ENCODE results near the gene SPOCK2. TPM values are rescaled to one million over a fixed set of nuclear protein-coding genes. Genes with fewer than 3 reads are reported as not detected.

SPOCK2 gene
- total and polyA plus RNA-seq, 2 of the 13 experiments (the other 11 are each of a cell fraction or from before 2014, with no cell fraction given) = 8.6 to 30.6 TPM

DNA sequence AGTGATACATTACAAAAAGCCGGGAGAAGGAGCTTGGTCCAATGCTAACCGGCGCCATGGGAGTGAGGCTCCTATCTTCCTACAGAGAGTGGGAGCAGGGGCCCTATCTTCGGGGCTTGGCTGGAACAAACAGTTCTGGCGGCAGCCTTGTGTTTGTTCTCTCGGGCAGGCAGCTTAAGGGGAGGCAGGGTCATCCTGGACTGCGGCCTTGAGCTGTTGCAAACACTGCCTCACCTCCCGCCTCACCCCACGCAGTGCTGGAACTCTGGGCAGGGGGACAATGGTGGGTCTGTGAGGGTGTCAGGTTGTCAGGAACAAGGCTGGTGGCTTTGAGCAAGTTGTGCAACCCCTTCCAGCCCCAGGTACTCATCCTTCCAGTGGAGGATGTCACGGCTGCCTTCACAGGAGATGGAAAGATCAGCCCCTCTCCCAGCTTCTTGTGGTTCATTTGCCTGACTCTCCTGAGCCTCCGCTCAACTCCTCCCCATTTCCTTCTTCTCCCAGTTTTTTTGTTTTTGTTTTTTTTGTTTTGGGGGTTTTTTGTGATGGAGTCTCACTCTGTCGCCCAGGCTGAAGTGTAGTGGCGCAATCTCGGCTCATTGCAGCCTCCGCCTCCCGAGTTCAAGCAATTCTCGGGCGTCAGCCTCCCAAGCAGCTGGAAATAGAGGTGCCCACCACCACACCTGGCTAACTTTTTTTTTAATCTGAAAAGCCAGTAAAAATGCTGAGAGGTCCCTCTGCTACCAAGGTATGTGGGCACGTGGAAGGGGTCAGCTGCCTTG lies 57.4 kb downstream of the SPOCK2 start (continued):
- TF ChIP-seq SAFB2 (CRISPR knock-in tag; IDR thresholded peaks at IDR 0.05; ENCODE audit: borderline replicate concordance, low read depth) (no peak; the same call in 1 of the 2 replicates), SRF (IDR thresholded peaks at IDR 0.05; ENCODE audit: low read depth, low read length) (no peak; the same call in 1 of the 2 replicates), HMG20A (CRISPR knock-in tag; IDR thresholded peaks at IDR 0.05; ENCODE audit: borderline replicate concordance) (peak; percentile 83), MATR3 (CRISPR knock-in tag; IDR thresholded peaks at IDR 0.05) (no peak), ZNF552 (CRISPR knock-in tag; IDR thresholded peaks at IDR 0.05; ENCODE audit: borderline replicate concordance) (no peak), NAIF1 (CRISPR knock-in tag; IDR thresholded peaks at IDR 0.05; ENCODE audit: borderline replicate concordance) (no peak), ZNF781 (CRISPR knock-in tag; IDR thresholded peaks at IDR 0.05; ENCODE audit: borderline replicate concordance, not compliant biosample characterization) (no peak), ZNF746 (CRISPR knock-in tag; IDR thresholded peaks at IDR 0.05) (peak; percentile 96), ATF1 (CRISPR knock-in tag; IDR thresholded peaks at IDR 0.05) (no peak; the same call in 1 of the 2 replicates), FLYWCH1 (CRISPR knock-in tag; IDR thresholded peaks at IDR 0.05) (no peak), ZNF850 (CRISPR knock-in tag; conservative IDR thresholded peaks at IDR 0.05) (no peak)
- TF ChIP-seq, protein P1, sequence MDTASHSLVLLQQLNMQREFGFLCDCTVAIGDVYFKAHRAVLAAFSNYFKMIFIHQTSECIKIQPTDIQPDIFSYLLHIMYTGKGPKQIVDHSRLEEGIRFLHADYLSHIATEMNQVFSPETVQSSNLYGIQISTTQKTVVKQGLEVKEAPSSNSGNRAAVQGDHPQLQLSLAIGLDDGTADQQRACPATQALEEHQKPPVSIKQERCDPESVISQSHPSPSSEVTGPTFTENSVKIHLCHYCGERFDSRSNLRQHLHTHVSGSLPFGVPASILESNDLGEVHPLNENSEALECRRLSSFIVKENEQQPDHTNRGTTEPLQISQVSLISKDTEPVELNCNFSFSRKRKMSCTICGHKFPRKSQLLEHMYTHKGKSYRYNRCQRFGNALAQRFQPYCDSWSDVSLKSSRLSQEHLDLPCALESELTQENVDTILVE (CRISPR knock-in tag; IDR thresholded peaks at IDR 0.05) = 0 out of 2 replicates have a peak, but pooled peaks have one; percentile 75
- TF ChIP-seq, protein P2, sequence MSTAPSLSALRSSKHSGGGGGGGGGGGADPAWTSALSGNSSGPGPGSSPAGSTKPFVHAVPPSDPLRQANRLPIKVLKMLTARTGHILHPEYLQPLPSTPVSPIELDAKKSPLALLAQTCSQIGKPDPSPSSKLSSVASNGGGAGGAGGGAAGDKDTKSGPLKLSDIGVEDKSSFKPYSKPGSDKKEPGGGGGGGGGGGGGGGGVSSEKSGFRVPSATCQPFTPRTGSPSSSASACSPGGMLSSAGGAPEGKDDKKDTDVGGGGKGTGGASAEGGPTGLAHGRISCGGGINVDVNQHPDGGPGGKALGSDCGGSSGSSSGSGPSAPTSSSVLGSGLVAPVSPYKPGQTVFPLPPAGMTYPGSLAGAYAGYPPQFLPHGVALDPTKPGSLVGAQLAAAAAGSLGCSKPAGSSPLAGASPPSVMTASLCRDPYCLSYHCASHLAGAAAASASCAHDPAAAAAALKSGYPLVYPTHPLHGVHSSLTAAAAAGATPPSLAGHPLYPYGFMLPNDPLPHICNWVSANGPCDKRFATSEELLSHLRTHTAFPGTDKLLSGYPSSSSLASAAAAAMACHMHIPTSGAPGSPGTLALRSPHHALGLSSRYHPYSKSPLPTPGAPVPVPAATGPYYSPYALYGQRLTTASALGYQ (CRISPR knock-in tag; IDR thresholded peaks at IDR 0.05) = peak; percentile 44; the same call in 1 of the 2 replicates
- TF ChIP-seq, protein P3, sequence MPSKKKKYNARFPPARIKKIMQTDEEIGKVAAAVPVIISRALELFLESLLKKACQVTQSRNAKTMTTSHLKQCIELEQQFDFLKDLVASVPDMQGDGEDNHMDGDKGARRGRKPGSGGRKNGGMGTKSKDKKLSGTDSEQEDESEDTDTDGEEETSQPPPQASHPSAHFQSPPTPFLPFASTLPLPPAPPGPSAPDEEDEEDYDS (CRISPR knock-in tag; IDR thresholded peaks at IDR 0.05) = peak; percentile 86
- TF ChIP-seq, protein P4, sequence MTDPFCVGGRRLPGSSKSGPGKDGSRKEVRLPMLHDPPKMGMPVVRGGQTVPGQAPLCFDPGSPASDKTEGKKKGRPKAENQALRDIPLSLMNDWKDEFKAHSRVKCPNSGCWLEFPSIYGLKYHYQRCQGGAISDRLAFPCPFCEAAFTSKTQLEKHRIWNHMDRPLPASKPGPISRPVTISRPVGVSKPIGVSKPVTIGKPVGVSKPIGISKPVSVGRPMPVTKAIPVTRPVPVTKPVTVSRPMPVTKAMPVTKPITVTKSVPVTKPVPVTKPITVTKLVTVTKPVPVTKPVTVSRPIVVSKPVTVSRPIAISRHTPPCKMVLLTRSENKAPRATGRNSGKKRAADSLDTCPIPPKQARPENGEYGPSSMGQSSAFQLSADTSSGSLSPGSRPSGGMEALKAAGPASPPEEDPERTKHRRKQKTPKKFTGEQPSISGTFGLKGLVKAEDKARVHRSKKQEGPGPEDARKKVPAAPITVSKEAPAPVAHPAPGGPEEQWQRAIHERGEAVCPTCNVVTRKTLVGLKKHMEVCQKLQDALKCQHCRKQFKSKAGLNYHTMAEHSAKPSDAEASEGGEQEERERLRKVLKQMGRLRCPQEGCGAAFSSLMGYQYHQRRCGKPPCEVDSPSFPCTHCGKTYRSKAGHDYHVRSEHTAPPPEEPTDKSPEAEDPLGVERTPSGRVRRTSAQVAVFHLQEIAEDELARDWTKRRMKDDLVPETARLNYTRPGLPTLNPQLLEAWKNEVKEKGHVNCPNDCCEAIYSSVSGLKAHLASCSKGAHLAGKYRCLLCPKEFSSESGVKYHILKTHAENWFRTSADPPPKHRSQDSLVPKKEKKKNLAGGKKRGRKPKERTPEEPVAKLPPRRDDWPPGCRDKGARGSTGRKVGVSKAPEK (CRISPR knock-in tag; IDR thresholded peaks at IDR 0.05; ENCODE audit: borderline replicate concordance) = peak; percentile 93; the same call in 1 of the 2 replicates
- TF ChIP-seq, protein P5, sequence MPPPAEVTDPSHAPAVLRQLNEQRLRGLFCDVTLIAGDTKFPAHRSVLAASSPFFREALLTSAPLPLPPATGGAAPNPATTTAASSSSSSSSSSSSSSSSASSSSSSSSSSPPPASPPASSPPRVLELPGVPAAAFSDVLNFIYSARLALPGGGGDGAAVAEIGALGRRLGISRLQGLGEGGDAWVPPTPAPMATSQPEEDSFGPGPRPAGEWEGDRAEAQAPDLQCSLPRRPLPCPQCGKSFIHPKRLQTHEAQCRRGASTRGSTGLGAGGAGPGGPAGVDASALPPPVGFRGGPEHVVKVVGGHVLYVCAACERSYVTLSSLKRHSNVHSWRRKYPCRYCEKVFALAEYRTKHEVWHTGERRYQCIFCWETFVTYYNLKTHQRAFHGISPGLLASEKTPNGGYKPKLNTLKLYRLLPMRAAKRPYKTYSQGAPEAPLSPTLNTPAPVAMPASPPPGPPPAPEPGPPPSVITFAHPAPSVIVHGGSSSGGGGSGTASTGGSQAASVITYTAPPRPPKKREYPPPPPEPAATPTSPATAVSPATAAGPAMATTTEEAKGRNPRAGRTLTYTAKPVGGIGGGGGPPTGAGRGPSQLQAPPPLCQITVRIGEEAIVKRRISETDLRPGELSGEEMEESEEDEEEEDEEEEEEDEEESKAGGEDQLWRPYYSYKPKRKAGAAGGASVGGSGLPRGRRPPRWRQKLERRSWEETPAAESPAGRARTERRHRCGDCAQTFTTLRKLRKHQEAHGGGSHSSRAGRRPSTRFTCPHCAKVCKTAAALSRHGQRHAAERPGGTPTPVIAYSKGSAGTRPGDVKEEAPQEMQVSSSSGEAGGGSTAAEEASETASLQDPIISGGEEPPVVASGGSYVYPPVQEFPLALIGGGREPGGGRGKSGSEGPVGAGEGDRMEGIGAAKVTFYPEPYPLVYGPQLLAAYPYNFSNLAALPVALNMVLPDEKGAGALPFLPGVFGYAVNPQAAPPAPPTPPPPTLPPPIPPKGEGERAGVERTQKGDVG (CRISPR knock-in tag; IDR thresholded peaks at IDR 0.05; ENCODE audit: borderline replicate concordance) = peak; percentile 91
- TF ChIP-seq, protein P6, sequence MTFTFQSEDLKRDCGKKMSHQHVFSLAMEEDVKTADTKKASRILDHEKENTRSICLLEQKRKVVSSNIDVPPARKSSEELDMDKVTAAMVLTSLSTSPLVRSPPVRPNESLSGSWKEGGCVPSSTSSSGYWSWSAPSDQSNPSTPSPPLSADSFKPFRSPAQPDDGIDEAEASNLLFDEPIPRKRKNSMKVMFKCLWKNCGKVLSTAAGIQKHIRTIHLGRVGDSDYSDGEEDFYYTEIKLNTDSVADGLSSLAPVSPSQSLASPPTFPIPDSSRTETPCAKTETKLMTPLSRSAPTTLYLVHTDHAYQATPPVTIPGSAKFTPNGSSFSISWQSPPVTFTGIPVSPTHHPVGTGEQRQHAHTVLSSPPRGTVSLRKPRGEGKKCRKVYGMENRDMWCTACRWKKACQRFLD (CRISPR knock-in tag; IDR thresholded peaks at IDR 0.05; ENCODE audit: borderline replicate concordance) = no peak

All from HepG2 (cell line).